GM12878 (cell line): ENCODE measurements around the gene EPB41. TPM values are rescaled to one million over a fixed set of nuclear protein-coding genes. Genes with fewer than 3 reads are reported as not detected.

Source experiments
- ATAC-seq: fragments of 200-7000 bp; cut with Tn5 transposase; 3 replicates; pipeline ENCODE4 v1.9.1; 2020; ENCODE audit warnings: mild to moderate bottlenecking, moderate library complexity
- BruUV-seq: library from RNA; stranded (reverse); fragments of 400-500 nt; replicated peaks from 2 replicates; lab custom pipeline; 2021; lab: Mats Ljungman, UMichigan
- CTCF ChIA-PET: fragments of 300-600 bp; sonication (Branson Sonifier 250); formaldehyde crosslinking; extraction: SDS; loops from one replicate; lab custom pipeline; 2021; ENCODE audit warnings: inconsistent platforms; lab: Yijun Ruan, JAX
- POLR2A ChIA-PET: fragments of 350-600 bp; formaldehyde crosslinking; extraction: SDS; loops from one replicate; lab custom pipeline; 2021; ENCODE audit warnings: inconsistent platforms; lab: Charles Lee
- RAD21 ChIA-PET: fragments of 300-600 bp; sonication (Branson Sonifier 250); formaldehyde crosslinking; loops from one replicate; lab custom pipeline; 2023; ENCODE audit warnings: antibody characterized with exemption; ENCODE audit not compliant: unreplicated experiment; lab: Charles Lee
- SMC1A ChIA-PET: fragments of 300-600 bp; sonication (Branson Sonifier 250); formaldehyde crosslinking; loops from one replicate; lab custom pipeline; 2023; ENCODE audit not compliant: unreplicated experiment, uncharacterized antibody; lab: Charles Lee
- DNase-seq: peaks from one replicate; pipeline ENCODE4 v3.0.0-alpha.2; 2011; ENCODE audit warnings: low read depth, low spot score
- FAIRE-seq: peaks from 3 replicates; lab custom pipeline; 2011; peaks lifted over from hg19 to GRCh38; lab: Jason Lieb, UNC
- H2AFZ ChIP-seq: 2 replicates; pipeline ENCODE4 v1.6.0; 2011; ENCODE audit warnings: low read depth, low read length, control low read depth; ENCODE audit not compliant: control insufficient read depth
- H3K27ac ChIP-seq: 2 replicates; pipeline ENCODE4 v1.5.1; 2011; ENCODE audit warnings: control low read depth; ENCODE audit not compliant: control insufficient read depth, insufficient read depth
- H3K27me3 ChIP-seq, 2 experiments: replicated peaks in 1 of 2; 2 replicates each; pipeline versions ENCODE4 v1.6.0 to v1.6.1; 2011; ENCODE audit warnings: low read length in 1 of 2; ENCODE audit not compliant: control insufficient read depth in 2 of 2, insufficient read depth in 2 of 2
- H3K36me3 ChIP-seq, 2 experiments: 2 replicates each; pipeline ENCODE4 v1.5.1; 2011; ENCODE audit warnings: low read length in 1 of 2; ENCODE audit not compliant: control insufficient read depth in 2 of 2, insufficient read depth in 2 of 2
- H3K4me1 ChIP-seq: 2 replicates; pipeline ENCODE4 v1.6.1; 2011; ENCODE audit warnings: mild to moderate bottlenecking, low read length, moderate library complexity, mixed read lengths; ENCODE audit not compliant: control insufficient read depth, insufficient read depth
- H3K4me2 ChIP-seq: 2 replicates; pipeline ENCODE4 v1.6.0; 2011; ENCODE audit warnings: control low read depth; ENCODE audit not compliant: control insufficient read depth, insufficient read depth
- H3K4me3 ChIP-seq: fragments of 200-600 bp; sonication (generic); 2 replicates; pipeline ENCODE4 v1.5.1; 2016
- H3K79me2 ChIP-seq: 2 replicates; pipeline ENCODE4 v1.6.0; 2011; ENCODE audit warnings: low read length; ENCODE audit not compliant: control insufficient read depth, insufficient read depth
- H3K9ac ChIP-seq: 2 replicates; pipeline ENCODE4 v1.8.0; 2011; ENCODE audit warnings: low read length, control low read depth, mixed read lengths; ENCODE audit not compliant: control insufficient read depth, insufficient read depth
- H3K9me3 ChIP-seq: replicated peaks from 3 replicates; pipeline ENCODE4 v1.5.1; 2011; ENCODE audit warnings: mild to moderate bottlenecking, low read length; ENCODE audit not compliant: control insufficient read depth, insufficient read depth
- H4K20me1 ChIP-seq: 2 replicates; pipeline ENCODE4 v1.6.0; 2011; ENCODE audit not compliant: control insufficient read depth, insufficient read depth
- HDAC2 ChIP-seq: fragments of 200-600 bp; sonication (generic); IDR thresholded peaks from 2 replicates; pipeline ENCODE4 v1.6.1; 2017
- HDGF ChIP-seq: fragments of 450-650 bp; IDR thresholded peaks from 2 replicates; pipeline ENCODE4 v1.6.1; 2016; ENCODE audit warnings: antibody characterized with exemption
- IKZF2 ChIP-seq, 2 experiments: fragments of 450-650 bp; IDR thresholded peaks; 2 replicates each; pipeline ENCODE4 v1.6.1; 2017; ENCODE audit warnings: mild to moderate bottlenecking in 2 of 2, moderate library complexity in 2 of 2
- KDM1A ChIP-seq: fragments of 200-600 bp; sonication (generic); IDR thresholded peaks from 2 replicates; pipeline ENCODE4 v1.6.1; 2016; ENCODE audit warnings: borderline replicate concordance
- MYC ChIP-seq: IDR thresholded peaks from 2 replicates; pipeline ENCODE4 v1.6.1; 2011; ENCODE audit warnings: mild to moderate bottlenecking, low read length, moderate library complexity, inconsistent platforms; ENCODE audit not compliant: insufficient read depth, insufficient replicate concordance, insufficient read length, severe bottlenecking
- SP1 ChIP-seq: IDR thresholded peaks from one replicate; pipeline ENCODE4 v1.6.1; 2011; ENCODE audit warnings: low read depth, low read length
- ZNF24 ChIP-seq: fragments of 450-650 bp; IDR thresholded peaks from 2 replicates; pipeline ENCODE4 v1.6.1; 2017; ENCODE audit warnings: antibody characterized with exemption, mild to moderate bottlenecking
- WGBS: methylation state at CpG from one replicate; pipeline ENCODE4 v1.1.6; 2016; ENCODE audit warnings: low lambda C conversion rate; ENCODE audit not compliant: insufficient replicate concordance, insufficient coverage; ENCODE audit errors: missing lambda C conversion rate; 5-methylcytosine and 5-hydroxymethylcytosine counted together
- in situ Hi-C: fragments of 300-500 bp; cut with MboI; formaldehyde crosslinking; loops from 9 replicates; pipeline ENCODE4 v1.14.3; 2018; ENCODE audit warnings: mixed read lengths
- intact Hi-C: fragments of 100-400 bp; cut with micrococcal nuclease; formaldehyde crosslinking; loops from one replicate; pipeline ENCODE4 v1.14.2; 2022; ENCODE audit not compliant: unreplicated experiment
- polyA plus RNA-seq, 11 experiments: library from polyadenylated mRNA; depleted of rRNA in 4 of 11; unstranded in 6 of 11; stranded (reverse) in 5 of 11; fragments of >200 nt; fragmentation: Nextera tagmentation in 4 of 11; fragmentation: Illumina TruSeq in 1 of 11; extraction: Ambion mirVana in 4 of 11; extraction: Trizol in 1 of 11; gene quantifications; 1 replicate in 1 of 11; 2 replicates in 10 of 11; pipeline versions ENCODE4 v1.2.1 to v1.2.3, GENCODE V29; 2011 to 2016; ENCODE audit warnings: inconsistent platforms in 2 of 11, missing spikeins in 2 of 11, low read depth in 1 of 11
- total RNA-seq, 4 experiments: library from RNA; depleted of rRNA in 3 of 4; stranded (reverse); fragments of >200 nt in 3 of 4; fragmentation: Illumina TruSeq in 1 of 4; extraction: Trizol in 1 of 4; gene quantifications; 2 replicates each; pipeline versions ENCODE4 v1.2.1 to v1.2.3, GENCODE V29; 2013 to 2021
- TF ChIP-seq, protein P1 (sequence below): fragments of 450-650 bp; IDR thresholded peaks from 2 replicates; pipeline ENCODE4 v1.6.1; 2018; ENCODE audit warnings: borderline replicate concordance, mild to moderate bottlenecking; ENCODE audit not compliant: partially characterized antibody
- TF ChIP-seq, protein P2 (sequence below): IDR thresholded peaks from 2 replicates; pipeline ENCODE4 v1.6.1; 2012; ENCODE audit warnings: mild to moderate bottlenecking, low read depth, low read length
- TF ChIP-seq, protein P3 (sequence below): fragments of 450-650 bp; formaldehyde crosslinking; IDR thresholded peaks from 2 replicates; pipeline ENCODE4 v1.4.0; 2020; ENCODE audit warnings: mild to moderate bottlenecking, moderate library complexity

EPB41 gene
- total and polyA plus RNA-seq, 10 of the 15 experiments (the other 5 are each of a cell fraction or from before 2014, with no cell fraction given): 1.1 to 77.6 (median 58.8) TPM

DNA sequence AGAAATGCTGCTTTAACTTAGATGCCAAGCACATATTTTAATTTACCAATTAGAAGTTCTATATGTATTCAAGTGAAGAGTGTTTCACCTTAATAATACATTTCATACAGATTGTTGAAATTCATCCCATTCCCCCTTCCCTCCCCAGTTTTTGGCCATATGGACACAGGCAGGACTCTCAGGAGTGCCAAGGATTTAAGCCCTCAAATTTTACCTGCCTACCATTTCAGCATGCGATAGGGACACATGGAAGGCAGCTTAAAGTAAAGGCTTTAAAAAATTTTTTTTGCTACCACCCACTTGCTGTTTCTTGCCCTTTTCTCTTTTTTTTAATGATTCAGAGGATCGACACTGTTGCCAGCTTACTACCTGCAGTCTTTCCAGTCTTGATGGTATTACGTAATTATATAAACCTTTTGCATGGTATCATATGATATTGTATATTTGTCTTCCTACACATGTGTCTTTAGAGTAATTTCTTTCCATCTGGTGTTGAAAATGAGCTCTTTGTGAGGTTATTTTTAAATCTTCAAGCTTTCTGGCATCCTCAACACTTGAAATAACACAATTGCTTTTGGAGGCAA, 7.0 kb downstream of the EPB41 start:
- no peak for ATAC-seq
- POLR2A ChIA-PET: interaction anchor here (0.6 to 1.0 kb wide), 4 partner anchors 19 to 75 kb away, joined by 3 to 5 read pairs (median 3); no protein-coding TSS in a partner anchor
- Histone ChIP-seq H3K4me2 (no peak overlapping the region), H3K4me1 (peaks cover 3% of the 10 kb centered on the region), H3K36me3 (no peaks in the 10 kb centered on the region), H3K27me3 (no peaks in the 10 kb centered on the region), H3K27ac (no peak overlapping the region), H3K9ac (no peak overlapping the region), H2AFZ (no peak overlapping the region), H4K20me1 (no peaks in the 10 kb centered on the region), H3K9me3 (no peaks in the 10 kb centered on the region), H3K79me2 (no peaks in the 10 kb centered on the region; the same call in 1 of the 2 replicates), H3K4me3 (no peak overlapping the region)
- no peak for FAIRE-seq
- DNase-seq: no peak
- intact Hi-C loops (no loop called here), in situ Hi-C loops (no loop called here)
- WGBS: 100% methylated on average over 3 of the region's 3 CpGs
- CTCF ChIA-PET: interaction anchor here (0.6 to 0.9 kb wide), 2 partner anchors 10 to 37 kb away, joined by 3 read pairs; no protein-coding TSS in a partner anchor
- RAD21 ChIA-PET: interaction anchor here (0.6 to 1.0 kb wide), 5 partner anchors 21 to 129 kb away, joined by 3 to 5 read pairs (median 3); no protein-coding TSS in a partner anchor
- TF ChIP-seq MYC (no peak), SP1 (no peak), IKZF2 (IDR thresholded peaks at IDR 0.05) (no peak), ZNF24 (no peak), KDM1A (no peak), HDAC2 (no peak), HDGF (no peak)
- TF ChIP-seq, protein P1, sequence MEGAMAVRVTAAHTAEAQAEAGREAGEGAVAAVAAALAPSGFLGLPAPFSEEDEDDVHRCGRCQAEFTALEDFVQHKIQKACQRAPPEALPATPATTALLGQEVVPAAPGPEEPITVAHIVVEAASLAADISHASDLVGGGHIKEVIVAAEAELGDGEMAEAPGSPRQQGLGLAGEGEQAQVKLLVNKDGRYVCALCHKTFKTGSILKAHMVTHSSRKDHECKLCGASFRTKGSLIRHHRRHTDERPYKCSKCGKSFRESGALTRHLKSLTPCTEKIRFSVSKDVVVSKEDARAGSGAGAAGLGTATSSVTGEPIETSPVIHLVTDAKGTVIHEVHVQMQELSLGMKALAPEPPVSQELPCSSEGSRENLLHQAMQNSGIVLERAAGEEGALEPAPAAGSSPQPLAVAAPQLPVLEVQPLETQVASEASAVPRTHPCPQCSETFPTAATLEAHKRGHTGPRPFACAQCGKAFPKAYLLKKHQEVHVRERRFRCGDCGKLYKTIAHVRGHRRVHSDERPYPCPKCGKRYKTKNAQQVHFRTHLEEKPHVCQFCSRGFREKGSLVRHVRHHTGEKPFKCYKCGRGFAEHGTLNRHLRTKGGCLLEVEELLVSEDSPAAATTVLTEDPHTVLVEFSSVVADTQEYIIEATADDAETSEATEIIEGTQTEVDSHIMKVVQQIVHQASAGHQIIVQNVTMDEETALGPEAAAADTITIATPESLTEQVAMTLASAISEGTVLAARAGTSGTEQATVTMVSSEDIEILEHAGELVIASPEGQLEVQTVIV: no peak
- TF ChIP-seq, protein P2, sequence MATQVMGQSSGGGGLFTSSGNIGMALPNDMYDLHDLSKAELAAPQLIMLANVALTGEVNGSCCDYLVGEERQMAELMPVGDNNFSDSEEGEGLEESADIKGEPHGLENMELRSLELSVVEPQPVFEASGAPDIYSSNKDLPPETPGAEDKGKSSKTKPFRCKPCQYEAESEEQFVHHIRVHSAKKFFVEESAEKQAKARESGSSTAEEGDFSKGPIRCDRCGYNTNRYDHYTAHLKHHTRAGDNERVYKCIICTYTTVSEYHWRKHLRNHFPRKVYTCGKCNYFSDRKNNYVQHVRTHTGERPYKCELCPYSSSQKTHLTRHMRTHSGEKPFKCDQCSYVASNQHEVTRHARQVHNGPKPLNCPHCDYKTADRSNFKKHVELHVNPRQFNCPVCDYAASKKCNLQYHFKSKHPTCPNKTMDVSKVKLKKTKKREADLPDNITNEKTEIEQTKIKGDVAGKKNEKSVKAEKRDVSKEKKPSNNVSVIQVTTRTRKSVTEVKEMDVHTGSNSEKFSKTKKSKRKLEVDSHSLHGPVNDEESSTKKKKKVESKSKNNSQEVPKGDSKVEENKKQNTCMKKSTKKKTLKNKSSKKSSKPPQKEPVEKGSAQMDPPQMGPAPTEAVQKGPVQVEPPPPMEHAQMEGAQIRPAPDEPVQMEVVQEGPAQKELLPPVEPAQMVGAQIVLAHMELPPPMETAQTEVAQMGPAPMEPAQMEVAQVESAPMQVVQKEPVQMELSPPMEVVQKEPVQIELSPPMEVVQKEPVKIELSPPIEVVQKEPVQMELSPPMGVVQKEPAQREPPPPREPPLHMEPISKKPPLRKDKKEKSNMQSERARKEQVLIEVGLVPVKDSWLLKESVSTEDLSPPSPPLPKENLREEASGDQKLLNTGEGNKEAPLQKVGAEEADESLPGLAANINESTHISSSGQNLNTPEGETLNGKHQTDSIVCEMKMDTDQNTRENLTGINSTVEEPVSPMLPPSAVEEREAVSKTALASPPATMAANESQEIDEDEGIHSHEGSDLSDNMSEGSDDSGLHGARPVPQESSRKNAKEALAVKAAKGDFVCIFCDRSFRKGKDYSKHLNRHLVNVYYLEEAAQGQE: no peak
- TF ChIP-seq, protein P3, sequence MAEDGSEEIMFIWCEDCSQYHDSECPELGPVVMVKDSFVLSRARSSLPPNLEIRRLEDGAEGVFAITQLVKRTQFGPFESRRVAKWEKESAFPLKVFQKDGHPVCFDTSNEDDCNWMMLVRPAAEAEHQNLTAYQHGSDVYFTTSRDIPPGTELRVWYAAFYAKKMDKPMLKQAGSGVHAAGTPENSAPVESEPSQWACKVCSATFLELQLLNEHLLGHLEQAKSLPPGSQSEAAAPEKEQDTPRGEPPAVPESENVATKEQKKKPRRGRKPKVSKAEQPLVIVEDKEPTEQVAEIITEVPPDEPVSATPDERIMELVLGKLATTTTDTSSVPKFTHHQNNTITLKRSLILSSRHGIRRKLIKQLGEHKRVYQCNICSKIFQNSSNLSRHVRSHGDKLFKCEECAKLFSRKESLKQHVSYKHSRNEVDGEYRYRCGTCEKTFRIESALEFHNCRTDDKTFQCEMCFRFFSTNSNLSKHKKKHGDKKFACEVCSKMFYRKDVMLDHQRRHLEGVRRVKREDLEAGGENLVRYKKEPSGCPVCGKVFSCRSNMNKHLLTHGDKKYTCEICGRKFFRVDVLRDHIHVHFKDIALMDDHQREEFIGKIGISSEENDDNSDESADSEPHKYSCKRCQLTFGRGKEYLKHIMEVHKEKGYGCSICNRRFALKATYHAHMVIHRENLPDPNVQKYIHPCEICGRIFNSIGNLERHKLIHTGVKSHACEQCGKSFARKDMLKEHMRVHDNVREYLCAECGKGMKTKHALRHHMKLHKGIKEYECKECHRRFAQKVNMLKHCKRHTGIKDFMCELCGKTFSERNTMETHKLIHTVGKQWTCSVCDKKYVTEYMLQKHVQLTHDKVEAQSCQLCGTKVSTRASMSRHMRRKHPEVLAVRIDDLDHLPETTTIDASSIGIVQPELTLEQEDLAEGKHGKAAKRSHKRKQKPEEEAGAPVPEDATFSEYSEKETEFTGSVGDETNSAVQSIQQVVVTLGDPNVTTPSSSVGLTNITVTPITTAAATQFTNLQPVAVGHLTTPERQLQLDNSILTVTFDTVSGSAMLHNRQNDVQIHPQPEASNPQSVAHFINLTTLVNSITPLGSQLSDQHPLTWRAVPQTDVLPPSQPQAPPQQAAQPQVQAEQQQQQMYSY: no peak
- SMC1A ChIA-PET: interaction anchor here (0.7 to 1.3 kb wide), 2 partner anchors 10 to 313 kb away, joined by 4 read pairs; no protein-coding TSS in a partner anchor
- no TSS peak for BruUV-seq
